ENCODE results near the gene QTRT2.

QTRT2 gene

DNA sequence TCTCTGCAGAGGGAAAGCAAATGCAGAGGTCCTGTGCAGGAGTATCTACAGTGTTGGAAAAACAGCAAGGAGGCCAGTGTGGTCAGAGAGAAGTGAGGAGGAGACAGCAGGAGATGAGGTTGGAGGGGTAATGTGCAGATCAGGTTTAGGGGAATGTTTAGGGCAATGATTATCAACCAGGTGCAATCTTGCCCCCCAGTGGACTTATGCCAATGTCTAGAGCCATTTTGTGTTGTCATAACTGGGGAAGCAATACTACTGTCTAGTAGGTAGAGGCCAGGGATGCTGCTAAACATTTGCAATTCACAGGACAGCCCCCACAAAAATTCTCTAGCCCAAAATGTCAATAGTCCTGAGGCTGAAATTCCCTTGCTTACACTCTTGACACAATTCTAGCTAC is 13.3 kb upstream of the QTRT2 start:
- Histone ChIP-seq H3K27me3 (ENCODE audit: control insufficient read depth, insufficient read depth, low read length) (no peaks in the 10 kb centered on the region), H3K4me1 (ENCODE audit: control insufficient read depth, insufficient read depth, low read length) (no peaks in the 10 kb centered on the region), H3K4me3 (ENCODE audit: low read length) (no peak overlapping the region), H3K36me3 (ENCODE audit: control insufficient read depth, insufficient read depth, low read length) (no peaks in the 10 kb centered on the region), H3K9ac (ENCODE audit: low read length) (no peak overlapping the region), H3K27ac (ENCODE audit: low read depth, low read length) (no peak overlapping the region)

DNA sequence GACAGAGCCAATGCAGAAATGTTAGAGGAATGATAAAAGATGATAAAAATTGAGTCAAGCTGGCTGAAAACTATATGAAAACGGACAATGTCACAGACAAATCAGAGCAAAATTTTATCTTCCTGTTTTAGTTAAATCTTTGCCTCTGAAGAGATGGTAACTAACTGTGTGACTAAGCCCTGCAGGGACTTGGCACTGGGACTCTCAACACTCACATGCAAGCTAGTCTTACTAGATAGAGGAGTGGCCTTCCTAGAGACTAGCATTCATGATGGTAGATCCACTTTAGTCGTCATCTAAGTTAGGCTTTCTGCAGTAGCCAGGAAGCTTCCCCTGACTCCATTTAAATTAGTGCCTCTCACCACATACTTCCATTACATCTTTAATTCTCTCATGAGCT is 4.3 kb upstream of the QTRT2 start:
- Histone ChIP-seq H3K4me3 (ENCODE audit: low read length) (no peak overlapping the region), H3K36me3 (ENCODE audit: control insufficient read depth, insufficient read depth, low read length) (no peaks in the 10 kb centered on the region), H3K9ac (ENCODE audit: low read length) (no peak overlapping the region), H3K27me3 (ENCODE audit: control insufficient read depth, insufficient read depth, low read length) (no peaks in the 10 kb centered on the region), H3K4me1 (ENCODE audit: control insufficient read depth, insufficient read depth, low read length) (peaks cover 3% of the 10 kb centered on the region), H3K27ac (ENCODE audit: low read depth, low read length) (no peak overlapping the region)

DNA sequence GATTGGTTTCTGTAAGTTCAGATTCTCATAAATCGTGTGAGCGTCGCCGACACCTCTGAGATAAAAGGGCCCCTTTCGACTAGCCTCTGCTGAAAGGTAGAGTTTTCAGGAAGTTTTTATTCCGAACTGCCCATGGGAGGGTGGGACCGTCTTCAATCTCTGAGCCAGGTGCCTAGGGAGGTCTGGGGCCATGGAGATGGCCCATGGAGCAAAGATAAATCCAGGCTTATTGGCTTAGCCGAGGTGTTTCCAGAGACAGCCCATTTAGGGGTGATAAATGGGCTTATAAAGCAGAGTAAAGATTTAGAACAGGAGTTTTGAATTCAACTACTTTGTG is 442 bp downstream of the QTRT2 start:
- H3K9ac ChIP-seq (ENCODE audit: low read length): peak overlapping the region; percentile 2
- H3K27me3 ChIP-seq (ENCODE audit: control insufficient read depth, insufficient read depth, low read length): no peaks in the 10 kb centered on the region
- no peaks in the 10 kb centered on the region for H3K36me3 ChIP-seq (ENCODE audit: control insufficient read depth, insufficient read depth, low read length)
- peak overlapping the region; percentile 70 for H3K27ac ChIP-seq (ENCODE audit: low read depth, low read length)
- peaks cover 6% of the 10 kb centered on the region for H3K4me1 ChIP-seq (ENCODE audit: control insufficient read depth, insufficient read depth, low read length)
- peak overlapping the region; percentile 90 for H3K4me3 ChIP-seq (ENCODE audit: low read length)

DNA sequence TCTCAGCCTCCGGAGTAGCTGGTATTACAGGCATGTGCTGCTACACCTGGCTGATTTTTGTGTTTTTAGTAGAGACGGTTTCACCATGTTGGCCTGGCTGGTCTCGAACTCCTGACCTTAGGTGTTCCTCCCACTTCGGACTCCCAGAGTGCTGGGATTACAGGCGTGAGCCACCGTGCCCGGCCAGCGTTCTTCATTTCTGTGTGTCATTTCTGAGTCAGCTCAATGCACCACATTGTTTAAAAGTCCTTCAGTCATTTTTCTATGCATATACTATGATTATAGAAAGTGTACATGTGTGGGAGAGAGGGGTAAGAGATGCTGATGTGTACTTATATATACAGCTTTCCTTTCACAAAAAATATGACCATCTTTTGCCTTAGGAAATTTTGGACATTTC is 2.1 kb downstream of the QTRT2 start:
- Histone ChIP-seq H3K27me3 (ENCODE audit: control insufficient read depth, insufficient read depth, low read length) (no peaks in the 10 kb centered on the region), H3K9ac (ENCODE audit: low read length) (no peak overlapping the region), H3K36me3 (ENCODE audit: control insufficient read depth, insufficient read depth, low read length) (no peaks in the 10 kb centered on the region), H3K27ac (ENCODE audit: low read depth, low read length) (no peak overlapping the region), H3K4me3 (ENCODE audit: low read length) (no peak overlapping the region), H3K4me1 (ENCODE audit: control insufficient read depth, insufficient read depth, low read length) (peaks cover 6% of the 10 kb centered on the region)

DNA sequence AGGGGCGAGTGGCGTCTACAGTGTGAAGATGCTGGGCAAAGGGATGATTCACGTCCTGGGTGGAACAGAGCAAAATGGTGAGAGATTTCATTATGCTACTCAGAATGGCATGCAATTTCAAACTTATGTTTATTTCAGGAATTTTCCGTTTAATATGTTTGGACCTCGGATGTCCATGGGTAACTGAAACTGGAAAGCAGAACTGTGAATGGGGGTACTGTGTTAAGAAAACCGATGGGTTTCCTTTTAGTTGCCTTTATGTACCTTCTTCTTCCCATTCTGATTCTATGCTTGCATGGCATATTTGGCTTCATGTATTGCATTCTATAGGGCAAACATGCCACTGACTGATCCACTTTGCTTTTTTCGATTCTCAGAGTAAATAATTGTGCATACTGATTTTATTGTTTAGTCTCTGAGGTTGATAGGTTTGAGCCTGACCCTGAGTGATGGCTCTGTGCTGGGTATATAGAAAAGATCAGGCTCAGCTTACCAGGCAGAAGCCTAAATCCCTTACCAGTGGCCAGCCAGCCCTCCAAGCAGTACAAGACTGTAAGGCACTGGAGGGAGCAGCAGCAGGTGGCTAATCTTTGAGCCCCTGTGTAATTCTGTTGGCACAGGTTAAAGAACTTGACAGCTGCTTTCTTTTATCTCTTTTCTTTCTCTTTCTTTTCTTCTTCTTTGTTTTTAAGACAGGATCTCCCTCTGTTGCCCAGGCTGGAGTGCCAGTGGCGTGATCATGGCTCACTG is 4.5 kb downstream of the QTRT2 start:
- Histone ChIP-seq H3K36me3 (ENCODE audit: control insufficient read depth, insufficient read depth, low read length) (no peaks in the 10 kb centered on the region), H3K4me3 (ENCODE audit: low read length) (no peak overlapping the region), H3K4me1 (ENCODE audit: control insufficient read depth, insufficient read depth, low read length) (peaks cover 6% of the 10 kb centered on the region), H3K27ac (ENCODE audit: low read depth, low read length) (no peak overlapping the region), H3K27me3 (ENCODE audit: control insufficient read depth, insufficient read depth, low read length) (no peaks in the 10 kb centered on the region), H3K9ac (ENCODE audit: low read length) (no peak overlapping the region)

DNA sequence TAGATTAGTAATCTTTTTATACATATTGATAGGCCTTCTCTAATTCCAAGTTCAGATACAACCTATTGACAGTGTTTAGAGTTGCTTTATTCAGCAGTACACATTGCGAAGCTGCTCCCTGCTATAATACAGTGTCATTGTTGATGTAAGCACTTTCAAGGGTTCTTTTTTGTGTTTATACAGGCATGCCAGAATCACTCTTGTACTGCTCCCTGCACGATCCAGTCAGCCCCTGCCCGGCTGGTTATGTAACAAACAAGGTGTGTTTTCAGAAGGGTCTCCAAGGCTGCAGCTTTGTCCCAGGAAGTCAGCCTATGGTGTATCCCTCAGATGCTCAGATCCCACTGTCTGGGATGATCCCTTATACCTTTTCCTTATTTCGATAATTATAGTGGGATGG is 11.3 kb downstream of the QTRT2 start:
- H3K4me1 ChIP-seq (ENCODE audit: control insufficient read depth, insufficient read depth, low read length): no peaks in the 10 kb centered on the region
- no peaks in the 10 kb centered on the region for H3K27me3 ChIP-seq (ENCODE audit: control insufficient read depth, insufficient read depth, low read length)
- no peak overlapping the region for H3K9ac ChIP-seq (ENCODE audit: low read length)
- no peak overlapping the region for H3K27ac ChIP-seq (ENCODE audit: low read depth, low read length)
- no peaks in the 10 kb centered on the region for H3K36me3 ChIP-seq (ENCODE audit: control insufficient read depth, insufficient read depth, low read length)
- no peak overlapping the region for H3K4me3 ChIP-seq (ENCODE audit: low read length)

DNA sequence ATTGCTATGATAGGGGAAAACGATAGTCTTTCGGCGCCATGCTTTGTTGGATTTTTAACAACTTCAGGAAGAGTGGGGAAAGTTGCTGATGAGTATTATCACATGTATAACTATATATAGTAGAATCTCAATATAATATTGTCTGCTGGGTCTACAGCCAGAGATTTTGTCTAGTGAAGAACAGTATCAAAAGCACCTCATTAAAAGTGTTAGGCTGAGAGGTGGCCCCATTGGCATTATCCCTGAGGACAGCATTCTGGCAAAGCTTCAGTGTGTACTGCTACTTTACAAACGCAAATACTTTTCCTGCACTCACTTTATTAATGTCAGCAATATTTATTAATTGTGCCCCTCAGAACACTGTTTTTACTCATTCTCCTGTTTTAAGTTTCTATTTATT is 11.8 kb downstream of the QTRT2 start:
- Histone ChIP-seq H3K27ac (ENCODE audit: low read depth, low read length) (no peak overlapping the region), H3K4me3 (ENCODE audit: low read length) (no peak overlapping the region), H3K36me3 (ENCODE audit: control insufficient read depth, insufficient read depth, low read length) (no peaks in the 10 kb centered on the region), H3K9ac (ENCODE audit: low read length) (no peak overlapping the region), H3K4me1 (ENCODE audit: control insufficient read depth, insufficient read depth, low read length) (no peaks in the 10 kb centered on the region), H3K27me3 (ENCODE audit: control insufficient read depth, insufficient read depth, low read length) (no peaks in the 10 kb centered on the region)

DNA sequence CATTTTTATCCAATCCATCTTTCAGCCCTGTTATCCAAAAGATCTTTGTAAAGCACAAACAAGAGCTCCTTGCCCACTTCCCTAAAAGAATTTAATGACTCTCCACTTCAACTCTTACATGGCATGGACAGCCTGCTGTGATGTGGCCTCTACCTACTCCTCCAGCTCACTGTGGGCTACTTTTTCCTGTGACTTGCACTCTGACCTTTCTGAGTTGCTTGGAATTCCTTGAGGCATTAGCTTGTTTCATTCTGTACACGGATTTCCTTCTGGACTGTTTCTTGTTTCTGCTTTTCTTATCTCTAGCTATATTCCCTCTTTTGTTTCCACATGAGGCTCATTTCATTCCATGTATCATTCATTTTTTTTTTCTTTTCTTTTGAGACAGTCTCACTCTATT is 15.2 kb downstream of the QTRT2 start:
- H3K9ac ChIP-seq (ENCODE audit: low read length): no peak overlapping the region
- peaks cover 11% of the 10 kb centered on the region for H3K36me3 ChIP-seq (ENCODE audit: control insufficient read depth, insufficient read depth, low read length)
- no peak overlapping the region for H3K4me3 ChIP-seq (ENCODE audit: low read length)
- no peak overlapping the region for H3K27ac ChIP-seq (ENCODE audit: low read depth, low read length)
- no peaks in the 10 kb centered on the region for H3K27me3 ChIP-seq (ENCODE audit: control insufficient read depth, insufficient read depth, low read length)
- H3K4me1 ChIP-seq (ENCODE audit: control insufficient read depth, insufficient read depth, low read length): no peaks in the 10 kb centered on the region

DNA sequence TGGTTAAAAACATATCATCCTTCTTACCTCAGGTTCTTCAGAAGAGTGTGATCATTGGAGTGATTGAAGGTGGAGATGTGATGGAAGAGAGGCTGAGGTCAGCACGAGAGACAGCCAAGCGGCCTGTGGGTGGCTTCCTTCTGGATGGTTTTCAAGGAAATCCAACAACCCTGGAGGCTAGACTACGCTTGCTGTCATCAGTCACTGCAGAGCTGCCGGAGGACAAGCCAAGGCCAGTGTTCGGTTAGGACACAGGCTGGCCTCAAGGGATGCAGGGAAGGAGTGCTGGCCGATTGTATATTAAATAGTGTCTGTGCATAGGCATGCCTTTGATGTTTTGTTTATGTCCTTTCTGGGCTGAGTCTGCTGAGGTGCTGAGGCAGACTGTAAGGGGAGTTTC is 20.2 kb downstream of the QTRT2 start:
- no peaks in the 10 kb centered on the region for H3K27me3 ChIP-seq (ENCODE audit: control insufficient read depth, insufficient read depth, low read length)
- peaks cover 18% of the 10 kb centered on the region for H3K36me3 ChIP-seq (ENCODE audit: control insufficient read depth, insufficient read depth, low read length)
- no peak overlapping the region for H3K9ac ChIP-seq (ENCODE audit: low read length)
- H3K4me1 ChIP-seq (ENCODE audit: control insufficient read depth, insufficient read depth, low read length): no peaks in the 10 kb centered on the region
- H3K27ac ChIP-seq (ENCODE audit: low read depth, low read length): no peak overlapping the region
- H3K4me3 ChIP-seq (ENCODE audit: low read length): no peak overlapping the region

DNA sequence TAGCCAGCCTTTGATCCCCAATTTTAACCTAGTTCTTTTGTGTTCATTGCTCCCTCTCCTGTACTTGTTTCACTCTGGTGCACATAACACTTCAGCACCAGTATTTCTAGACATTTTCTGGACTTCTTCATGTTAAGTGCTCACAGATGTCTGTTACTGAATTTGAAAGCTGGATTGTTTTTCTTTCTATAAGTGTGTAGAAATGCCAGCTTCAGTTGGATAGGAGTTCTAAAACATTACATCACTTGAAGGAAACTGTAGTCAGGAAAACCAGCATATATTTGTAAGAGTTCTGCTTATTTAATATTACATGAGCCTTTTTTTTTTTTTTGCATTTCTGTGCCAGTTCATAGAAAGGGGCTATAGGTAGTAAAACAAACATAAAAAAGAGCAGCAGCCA is 21.6 kb downstream of the QTRT2 start:
- no peaks in the 10 kb centered on the region for H3K27me3 ChIP-seq (ENCODE audit: control insufficient read depth, insufficient read depth, low read length)
- peaks cover 18% of the 10 kb centered on the region for H3K36me3 ChIP-seq (ENCODE audit: control insufficient read depth, insufficient read depth, low read length)
- H3K4me1 ChIP-seq (ENCODE audit: control insufficient read depth, insufficient read depth, low read length): no peaks in the 10 kb centered on the region
- H3K27ac ChIP-seq (ENCODE audit: low read depth, low read length): no peak overlapping the region
- H3K4me3 ChIP-seq (ENCODE audit: low read length): no peak overlapping the region
- H3K9ac ChIP-seq (ENCODE audit: low read length): no peak overlapping the region

DNA sequence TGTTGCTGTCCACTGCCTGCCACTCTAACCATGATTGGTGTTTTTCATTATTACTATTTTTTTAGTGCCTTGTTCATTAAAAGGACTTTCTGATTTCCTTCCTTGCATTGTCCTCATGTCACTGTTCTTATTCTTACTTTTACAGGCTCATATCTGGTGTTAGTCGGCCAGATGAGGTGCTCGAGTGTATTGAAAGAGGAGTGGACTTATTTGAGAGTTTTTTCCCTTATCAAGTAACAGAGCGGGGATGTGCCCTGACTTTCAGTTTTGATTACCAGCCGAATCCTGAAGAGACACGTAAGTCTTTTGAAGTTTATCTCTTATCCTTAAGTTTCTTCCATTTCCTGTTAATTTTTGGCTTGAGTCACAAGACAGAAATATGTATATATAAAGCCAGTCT is 23.2 kb downstream of the QTRT2 start:
- no peak overlapping the region for H3K9ac ChIP-seq (ENCODE audit: low read length)
- no peak overlapping the region for H3K4me3 ChIP-seq (ENCODE audit: low read length)
- H3K36me3 ChIP-seq (ENCODE audit: control insufficient read depth, insufficient read depth, low read length): peaks cover 14% of the 10 kb centered on the region
- no peaks in the 10 kb centered on the region for H3K27me3 ChIP-seq (ENCODE audit: control insufficient read depth, insufficient read depth, low read length)
- no peak overlapping the region for H3K27ac ChIP-seq (ENCODE audit: low read depth, low read length)
- no peaks in the 10 kb centered on the region for H3K4me1 ChIP-seq (ENCODE audit: control insufficient read depth, insufficient read depth, low read length)

DNA sequence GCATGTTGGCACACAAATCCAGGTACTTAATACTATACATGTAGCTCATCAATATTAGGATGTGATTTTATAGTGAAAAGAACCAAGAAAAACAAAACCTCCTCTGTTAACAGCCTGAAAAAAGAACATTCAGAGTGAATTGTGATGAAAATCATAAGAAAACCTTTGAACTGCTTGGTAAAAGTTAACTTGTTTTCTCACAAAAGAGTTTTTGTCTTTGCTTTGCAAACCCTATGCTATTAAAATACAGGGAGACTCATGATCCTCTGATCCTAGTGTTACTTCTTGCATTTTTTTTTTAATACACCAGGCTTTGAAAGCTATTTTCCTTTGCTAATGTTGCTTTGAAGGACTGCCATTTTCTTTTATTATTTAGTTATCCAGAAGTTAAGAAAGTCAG is 23.7 kb downstream of the QTRT2 start:
- Histone ChIP-seq H3K4me3 (ENCODE audit: low read length) (no peak overlapping the region), H3K27ac (ENCODE audit: low read depth, low read length) (no peak overlapping the region), H3K4me1 (ENCODE audit: control insufficient read depth, insufficient read depth, low read length) (no peaks in the 10 kb centered on the region), H3K27me3 (ENCODE audit: control insufficient read depth, insufficient read depth, low read length) (no peaks in the 10 kb centered on the region), H3K36me3 (ENCODE audit: control insufficient read depth, insufficient read depth, low read length) (peaks cover 14% of the 10 kb centered on the region), H3K9ac (ENCODE audit: low read length) (no peak overlapping the region)

DNA sequence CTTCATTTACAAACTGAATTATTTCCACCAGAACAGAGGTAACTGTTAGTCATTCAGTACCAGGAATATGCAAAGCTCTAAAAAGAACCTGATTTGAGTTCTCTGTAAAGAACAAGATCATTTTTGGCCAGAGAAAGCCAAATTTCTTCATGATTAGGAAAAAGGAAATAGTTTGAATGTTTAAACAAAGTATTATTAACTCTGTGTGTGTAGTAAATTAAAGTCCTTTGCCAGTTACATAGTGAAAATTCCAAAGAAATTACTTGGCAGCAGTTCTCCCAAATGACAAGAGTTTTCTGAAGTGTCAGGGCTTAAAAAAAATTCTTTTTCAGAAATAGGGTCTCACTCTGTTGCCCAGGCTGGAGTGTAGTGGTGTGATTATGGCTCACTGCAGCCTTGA is 24.5 kb downstream of the QTRT2 start:
- peaks cover 19% of the 10 kb centered on the region for H3K36me3 ChIP-seq (ENCODE audit: control insufficient read depth, insufficient read depth, low read length)
- H3K27ac ChIP-seq (ENCODE audit: low read depth, low read length): no peak overlapping the region
- no peaks in the 10 kb centered on the region for H3K4me1 ChIP-seq (ENCODE audit: control insufficient read depth, insufficient read depth, low read length)
- no peak overlapping the region for H3K9ac ChIP-seq (ENCODE audit: low read length)
- H3K4me3 ChIP-seq (ENCODE audit: low read length): no peak overlapping the region
- no peaks in the 10 kb centered on the region for H3K27me3 ChIP-seq (ENCODE audit: control insufficient read depth, insufficient read depth, low read length)

All from rectal smooth muscle tissue (tissue), 1 donor.